Measurements from ENCODE around the gene ANKRD33.

The ANKRD33 gene

GRCh38 chr12:51898506-51898905 lies 10.6 kb downstream of the ANKRD33 start:
- no peak for DNase-seq (ENCODE audit: low spot score)
- no peak for TF ChIP-seq CTCF (IDR thresholded peaks at IDR 0.05; ENCODE audit: extremely low read depth, missing control alignments)

- TF ChIP-seq CTCF (IDR thresholded peaks at IDR 0.05; ENCODE audit: extremely low read depth, missing control alignments): no peak
Measured at GRCh38 chr12:51898937-51899336, 11.0 kb downstream of the ANKRD33 start.

GRCh38 chr12:51900323-51900889 lies 12.5 kb downstream of the ANKRD33 start:
- TF ChIP-seq CTCF (IDR thresholded peaks at IDR 0.05; ENCODE audit: extremely low read depth, missing control alignments): no peak
- no peak for DNase-seq (ENCODE audit: low spot score)

More at GRCh38 chr12:51898937-51899336, 11.0 kb downstream of the ANKRD33 start:
- no peak for DNase-seq (ENCODE audit: low spot score)

GRCh38 chr12:51901121-51901817 lies 13.4 kb downstream of the ANKRD33 start:
- DNase-seq (ENCODE audit: low spot score): no peak
- TF ChIP-seq CTCF (IDR thresholded peaks at IDR 0.05; ENCODE audit: extremely low read depth, missing control alignments): no peak

- no peak for DNase-seq (ENCODE audit: low spot score)
- TF ChIP-seq CTCF (IDR thresholded peaks at IDR 0.05; ENCODE audit: extremely low read depth, missing control alignments): no peak
Measured at GRCh38 chr12:51901881-51902280, 14.0 kb downstream of the ANKRD33 start.

- DNase-seq (ENCODE audit: low spot score): no peak
- no peak for TF ChIP-seq CTCF (IDR thresholded peaks at IDR 0.05; ENCODE audit: extremely low read depth, missing control alignments)
Measured at GRCh38 chr12:51904951-51905470, 17.1 kb downstream of the ANKRD33 start.

Data from GM20000 (cell line).